Stimulated activated naive CD4-positive, alpha-beta T cell treated with Interleukin-2 at 50 U/mL for 16 hours (primary cell): ENCODE results near the gene ADGRD1.
"Not testable (repeated sequence)": the region's sequence is repeated elsewhere in the genome, so short reads cannot be mapped to it uniquely, and the experiment has no call there.

ENCODE experiments used
- DNase-seq: peaks from one replicate; lab custom pipeline; 2025; lab: John Stamatoyannopoulos, UW

The ADGRD1 gene

DNA sequence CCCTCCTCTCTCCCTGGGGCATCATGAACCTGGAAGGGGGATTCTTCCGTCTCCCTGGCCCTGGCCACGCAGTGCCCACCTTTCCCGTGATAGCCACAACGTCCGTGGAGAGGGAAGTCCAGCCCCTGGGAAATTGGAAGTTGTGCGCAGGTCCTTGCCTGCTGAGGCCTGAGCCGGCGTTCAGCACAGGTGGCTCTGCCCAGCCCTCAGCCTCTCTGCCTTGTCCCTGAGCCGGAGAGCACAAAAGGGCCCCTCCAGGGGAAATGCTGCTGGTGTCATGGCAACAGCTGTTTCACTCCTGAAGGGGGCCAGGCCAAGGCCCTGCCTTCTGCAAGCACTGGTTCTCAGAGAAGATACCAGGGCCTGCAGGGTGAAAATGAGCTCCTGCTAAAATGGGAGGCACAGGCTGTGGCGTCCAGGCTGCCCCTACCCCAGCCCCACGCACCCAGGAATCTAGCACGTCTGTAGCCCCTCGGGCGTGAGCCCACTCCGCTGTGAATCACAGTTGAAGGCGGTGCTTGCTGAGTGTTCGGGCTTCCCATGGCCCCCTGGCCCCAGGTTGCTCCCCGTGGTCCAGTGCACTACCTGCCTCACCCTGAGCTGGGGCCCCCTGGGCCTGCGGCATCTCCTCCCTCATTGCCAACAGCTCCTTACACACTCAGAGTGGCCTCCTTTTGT, 149.4 kb downstream of the ADGRD1 start:
- DNase-seq: no peak

DNA sequence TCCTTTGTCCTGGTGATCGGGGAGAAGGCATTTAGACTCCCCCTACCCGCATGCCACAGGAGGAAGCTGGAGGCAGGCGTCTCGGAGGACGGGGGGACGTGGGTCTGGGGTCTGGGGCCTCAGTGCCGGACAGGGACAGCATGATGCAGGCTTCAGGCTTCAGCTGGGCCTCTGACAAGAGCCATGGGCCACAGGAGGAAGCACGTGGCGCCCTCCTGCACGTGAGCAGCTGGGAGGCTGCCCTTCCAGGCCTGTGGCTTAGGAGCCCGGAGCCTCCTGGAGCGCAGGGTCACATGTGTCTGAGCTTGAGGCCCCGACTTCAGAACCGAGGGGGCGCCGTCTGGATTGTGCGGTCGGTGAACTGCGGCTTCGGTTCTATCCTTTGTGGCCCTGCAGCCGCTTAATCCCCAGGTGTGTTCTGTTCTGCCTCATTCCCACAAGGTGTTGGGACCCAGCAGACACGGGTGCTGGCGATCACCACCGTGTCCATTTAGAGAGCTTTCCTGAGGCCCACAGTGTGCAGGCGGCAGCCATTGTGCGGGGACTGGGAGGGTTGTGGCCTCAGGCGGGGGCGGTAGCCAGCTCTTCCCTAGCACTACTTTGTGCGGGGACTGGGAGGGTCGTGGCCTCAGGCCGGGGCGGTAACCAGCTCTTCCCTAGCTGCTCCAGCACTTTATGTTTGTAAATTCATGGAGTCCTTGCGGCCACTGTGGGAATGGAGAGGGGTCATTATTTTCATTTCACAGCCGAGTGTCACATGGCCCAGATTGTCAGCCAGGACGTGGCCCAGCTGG, 150.2 kb downstream of the ADGRD1 start:
- DNase-seq: no peak

DNA sequence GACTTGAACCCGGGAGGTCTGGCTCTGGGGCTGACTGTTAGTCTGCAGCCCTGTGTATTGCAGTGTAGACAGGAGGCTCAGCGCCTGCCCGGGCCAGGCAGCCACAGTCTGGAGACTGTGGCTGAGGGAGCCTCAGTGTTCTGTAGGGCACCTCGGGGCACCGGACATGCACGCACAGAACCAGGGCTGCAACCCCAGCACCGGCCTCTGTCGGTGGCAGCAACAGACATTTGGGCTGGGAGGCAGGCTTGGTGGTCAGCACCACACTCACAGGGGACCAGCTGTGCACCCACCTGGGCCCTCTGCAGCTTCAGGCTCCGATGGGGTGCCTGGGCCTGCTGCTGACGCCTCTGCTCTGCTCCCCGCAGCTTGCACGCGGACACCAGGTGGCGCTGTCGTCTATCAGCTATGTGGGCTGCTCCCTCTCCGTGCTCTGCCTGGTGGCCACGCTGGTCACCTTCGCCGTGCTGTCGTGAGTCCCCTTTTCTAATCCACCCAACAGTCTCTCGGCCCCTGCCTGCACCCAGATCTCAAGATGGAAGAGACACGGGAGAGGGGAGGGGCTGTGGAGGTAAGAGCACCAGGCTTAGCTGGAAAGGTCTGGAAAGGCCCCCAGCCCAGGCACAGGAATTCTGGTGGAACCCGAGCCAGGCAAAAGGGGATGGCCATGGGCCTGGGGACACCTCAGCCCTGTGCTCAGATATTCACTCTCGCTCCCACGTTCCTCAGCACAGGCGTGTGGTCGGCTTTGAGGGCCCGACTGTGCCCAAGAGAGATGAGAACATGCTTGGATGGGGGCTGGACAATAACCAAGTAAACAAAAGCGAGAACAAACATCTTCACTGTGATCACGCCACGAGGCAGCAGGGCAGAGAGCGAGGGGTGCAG, 151.0 kb downstream of the ADGRD1 start:
- DNase-seq: peak; percentile 77

DNA sequence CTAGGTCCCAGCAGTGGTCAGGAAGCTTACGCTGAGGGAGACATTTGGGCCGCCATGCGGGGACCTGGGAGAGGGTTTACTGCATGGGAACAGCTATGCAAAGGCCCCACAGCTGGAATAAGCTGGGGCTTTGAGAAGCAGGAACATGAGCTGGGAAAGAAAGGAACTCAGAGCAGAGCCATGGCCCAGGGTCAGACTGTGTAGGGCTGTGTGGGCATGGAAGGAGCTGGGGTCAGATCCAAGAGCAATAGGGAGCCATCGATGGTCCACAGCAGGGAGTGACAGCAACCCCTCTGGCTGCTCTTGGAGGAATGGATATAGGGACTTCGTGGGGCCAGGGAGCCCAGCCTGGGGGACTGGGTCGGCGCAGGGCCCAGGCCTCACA, 151.6 kb downstream of the ADGRD1 start:
- no peak for DNase-seq

DNA sequence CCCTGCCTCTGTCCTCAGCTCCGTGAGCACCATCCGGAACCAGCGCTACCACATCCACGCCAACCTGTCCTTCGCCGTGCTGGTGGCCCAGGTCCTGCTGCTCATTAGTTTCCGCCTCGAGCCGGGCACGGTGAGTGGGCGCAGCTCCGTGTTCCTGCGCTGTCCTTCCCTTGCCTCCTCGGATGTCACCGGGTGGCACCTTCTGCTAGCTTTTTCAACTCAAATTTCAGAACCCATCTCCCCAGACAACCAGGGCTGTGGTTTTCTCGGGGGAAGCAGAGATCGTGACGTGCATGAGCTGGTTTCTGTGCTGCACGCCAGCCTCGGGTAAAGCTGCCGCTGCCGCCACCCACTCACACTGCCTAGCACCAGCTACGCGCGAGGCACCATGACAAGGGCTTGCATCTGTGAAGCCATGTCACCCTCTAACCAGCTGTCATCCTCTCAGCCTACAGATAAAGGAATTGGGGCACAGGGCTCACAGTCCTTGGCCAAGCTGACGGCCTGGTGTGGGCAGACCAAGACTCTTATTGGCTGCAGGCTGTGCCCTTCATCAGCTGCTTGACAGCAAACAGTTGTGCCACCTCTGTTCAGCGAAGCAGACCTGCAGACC, 152.1 kb downstream of the ADGRD1 start:
- peak; percentile 65 for DNase-seq

DNA sequence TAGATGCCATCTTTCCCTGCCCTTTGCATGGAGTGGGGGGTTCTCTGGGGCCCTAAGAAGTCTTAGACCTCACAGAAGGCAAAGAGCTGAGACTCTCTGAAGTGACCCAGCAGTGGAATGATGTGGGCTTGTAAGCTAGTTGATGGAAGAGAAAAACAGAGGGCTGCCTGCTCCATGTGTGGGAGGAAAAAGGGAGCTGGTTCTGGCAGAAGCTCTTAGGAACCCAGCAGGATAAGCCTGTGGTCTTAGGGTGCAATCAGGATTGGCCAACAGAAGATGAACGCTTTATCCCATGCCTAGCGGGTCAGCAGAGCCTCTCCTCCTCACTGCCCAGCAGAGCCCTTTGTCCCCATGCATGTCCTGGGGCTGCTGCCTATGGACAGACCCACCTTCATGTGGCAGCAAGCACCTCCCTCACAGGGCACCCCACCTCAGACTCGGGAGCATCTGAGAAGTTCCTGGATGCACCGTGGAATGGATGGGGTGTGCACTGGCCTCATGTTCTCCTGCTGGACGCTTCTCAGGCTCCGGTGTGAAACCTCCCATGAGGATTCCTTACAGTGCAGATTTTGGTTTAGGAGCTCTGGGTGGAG, 152.7 kb downstream of the ADGRD1 start:
- DNase-seq: no peak

DNA sequence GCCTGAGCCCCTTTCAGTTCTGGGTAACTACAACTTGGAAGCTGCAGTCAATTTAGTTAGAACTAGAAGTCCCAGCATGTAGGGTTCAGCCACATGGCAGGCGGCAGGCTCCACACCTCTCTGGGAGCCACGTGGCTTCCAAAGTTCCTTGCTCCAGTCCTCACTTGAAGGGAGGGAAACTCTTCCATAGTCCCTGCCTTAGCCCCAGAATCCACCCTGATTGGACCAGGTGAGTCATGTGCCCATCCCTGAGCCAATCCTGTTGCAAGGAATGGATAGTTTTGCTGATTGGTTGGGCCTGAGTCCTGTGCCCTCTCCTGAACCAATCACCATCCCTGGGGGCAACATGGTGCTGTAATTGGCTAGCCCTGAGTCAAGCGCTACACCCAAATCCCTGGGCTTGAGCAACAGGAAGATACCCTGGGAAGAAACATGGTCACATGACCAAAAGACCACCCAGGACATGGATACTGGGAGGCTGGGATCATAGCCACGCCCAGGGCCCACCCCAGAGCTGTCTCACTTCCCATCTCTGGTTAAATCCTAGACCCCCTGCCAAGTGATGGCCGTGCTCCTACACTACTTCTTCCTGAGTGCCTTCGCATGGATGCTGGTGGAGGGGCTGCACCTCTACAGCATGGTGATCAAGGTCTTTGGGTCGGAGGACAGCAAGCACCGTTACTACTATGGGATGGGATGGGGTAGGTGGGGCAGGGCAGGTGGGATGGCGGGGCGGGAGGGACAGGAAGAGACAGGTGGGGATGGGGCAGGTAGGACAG, 154.7 kb downstream of the ADGRD1 start:
- no peak for DNase-seq

DNA sequence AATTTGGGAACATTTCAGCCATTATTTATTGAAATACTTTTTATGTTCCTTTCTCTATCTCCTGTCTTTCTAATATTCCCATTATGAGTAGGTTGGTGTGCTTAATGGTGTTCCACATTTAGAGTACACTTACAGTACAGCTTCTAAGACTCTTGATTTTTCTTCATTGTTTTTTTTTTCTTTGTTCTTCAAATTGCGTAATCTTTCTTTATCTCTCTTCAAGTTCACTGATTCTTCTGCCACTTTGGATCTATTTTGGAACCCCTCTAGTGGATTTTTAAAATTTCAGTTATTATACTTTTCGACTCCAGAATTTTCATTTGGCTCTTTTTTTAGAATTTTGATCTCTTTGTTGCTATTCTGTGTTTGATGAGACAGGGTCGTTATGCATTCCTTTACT, 157.7 kb downstream of the ADGRD1 start:
- DNase-seq: no peak

DNA sequence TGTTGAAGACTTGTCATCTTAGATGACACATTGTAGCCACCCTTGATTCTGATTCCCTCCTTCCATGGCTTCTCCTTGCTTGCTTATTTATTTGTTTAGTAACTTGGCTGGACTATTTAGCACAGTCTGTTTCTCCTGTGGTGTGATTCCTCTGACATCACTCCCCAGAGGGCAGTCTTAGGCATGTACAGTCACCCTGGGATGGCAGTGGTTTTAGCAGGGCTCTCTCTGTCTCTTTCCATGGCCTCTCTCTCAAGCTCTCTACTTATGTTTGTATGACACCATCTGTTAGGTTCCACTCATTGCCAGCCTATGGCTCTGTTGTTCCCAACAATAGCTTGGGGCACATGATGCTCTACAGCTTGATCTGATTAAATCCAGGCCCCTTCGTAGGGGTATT, 158.3 kb downstream of the ADGRD1 start:
- no peak for DNase-seq

DNA sequence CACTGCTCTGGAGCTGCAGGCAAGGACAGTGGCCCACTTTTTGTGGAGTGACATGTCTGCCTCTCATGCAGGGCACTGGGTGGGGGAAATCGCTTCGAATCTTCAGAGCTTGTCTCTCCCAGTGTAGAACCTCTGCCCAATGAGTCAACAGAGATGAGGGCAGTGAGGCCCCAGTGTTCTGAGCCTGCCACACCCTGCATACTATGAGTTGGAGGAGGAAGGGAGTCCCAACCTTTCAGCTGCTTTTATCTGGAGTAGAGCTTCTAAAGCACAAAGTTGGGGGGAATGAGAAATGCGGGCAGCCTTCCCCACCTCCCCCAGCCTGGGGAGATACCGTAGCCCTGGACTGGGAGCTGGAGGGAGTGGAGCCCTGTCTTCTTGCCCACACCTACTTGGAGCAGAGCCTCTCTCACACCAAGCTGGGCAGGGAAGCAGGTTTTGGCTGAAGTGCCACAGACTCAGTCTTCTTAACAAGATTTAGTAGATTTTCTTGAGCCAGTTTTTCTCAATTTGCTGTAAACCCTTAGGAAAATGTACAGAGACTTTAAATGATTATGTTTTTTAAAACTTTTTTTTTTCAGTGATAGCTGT, 159.1 kb downstream of the ADGRD1 start:
- DNase-seq: no peak

DNA sequence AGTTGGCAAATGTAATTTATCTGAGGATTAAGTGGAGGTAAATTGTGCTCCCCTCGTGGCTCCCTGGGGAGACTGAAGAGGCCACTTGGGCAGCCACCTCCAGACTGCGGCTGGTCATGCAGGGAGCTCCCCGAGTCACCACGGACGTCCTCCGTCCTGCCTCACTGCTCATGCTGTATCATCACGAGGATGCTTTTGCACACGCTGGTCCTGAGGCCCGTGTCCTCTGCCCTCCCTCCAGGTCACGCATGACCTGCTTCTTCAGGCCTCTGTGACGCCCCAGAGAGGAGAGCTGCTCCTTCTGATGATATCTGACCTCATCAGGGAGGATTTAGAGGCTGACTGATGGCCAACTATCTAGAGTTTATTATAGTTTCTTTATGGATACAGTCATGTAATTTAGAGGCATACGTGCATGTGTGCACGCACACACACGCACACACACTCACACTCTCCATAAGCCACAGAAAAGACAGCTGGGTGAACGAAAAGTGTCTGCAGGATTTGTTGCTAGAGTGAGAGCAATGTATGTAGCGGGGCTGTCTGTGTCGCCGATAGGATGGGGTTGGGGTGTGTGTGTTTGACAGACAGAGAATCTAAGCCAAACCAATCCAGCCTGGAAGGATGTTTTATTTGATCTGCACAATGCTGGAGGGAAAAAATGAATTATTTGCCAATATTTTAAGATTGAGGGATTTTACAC, 160.0 kb downstream of the ADGRD1 start:
- no peak for DNase-seq

DNA sequence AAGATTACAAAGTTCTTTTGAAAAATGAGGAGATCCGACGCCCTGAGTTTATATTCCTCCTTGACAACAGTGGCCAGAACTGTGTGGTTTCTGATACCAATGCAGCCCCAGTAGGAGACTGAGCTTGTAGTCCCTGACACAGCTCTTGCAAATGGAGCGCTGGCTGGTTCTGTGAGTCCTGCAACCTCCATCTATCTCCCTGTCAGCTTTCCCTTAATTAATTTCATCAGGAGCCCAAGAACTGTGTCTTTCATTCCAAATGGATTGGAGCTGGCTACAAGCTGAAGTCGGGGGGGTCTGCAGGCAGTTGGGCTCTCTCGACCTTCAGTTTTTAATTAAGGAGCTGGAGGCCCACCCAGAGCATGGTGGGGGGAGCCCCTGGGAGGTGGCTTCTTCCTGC, 160.6 kb downstream of the ADGRD1 start:
- DNase-seq: no peak

DNA sequence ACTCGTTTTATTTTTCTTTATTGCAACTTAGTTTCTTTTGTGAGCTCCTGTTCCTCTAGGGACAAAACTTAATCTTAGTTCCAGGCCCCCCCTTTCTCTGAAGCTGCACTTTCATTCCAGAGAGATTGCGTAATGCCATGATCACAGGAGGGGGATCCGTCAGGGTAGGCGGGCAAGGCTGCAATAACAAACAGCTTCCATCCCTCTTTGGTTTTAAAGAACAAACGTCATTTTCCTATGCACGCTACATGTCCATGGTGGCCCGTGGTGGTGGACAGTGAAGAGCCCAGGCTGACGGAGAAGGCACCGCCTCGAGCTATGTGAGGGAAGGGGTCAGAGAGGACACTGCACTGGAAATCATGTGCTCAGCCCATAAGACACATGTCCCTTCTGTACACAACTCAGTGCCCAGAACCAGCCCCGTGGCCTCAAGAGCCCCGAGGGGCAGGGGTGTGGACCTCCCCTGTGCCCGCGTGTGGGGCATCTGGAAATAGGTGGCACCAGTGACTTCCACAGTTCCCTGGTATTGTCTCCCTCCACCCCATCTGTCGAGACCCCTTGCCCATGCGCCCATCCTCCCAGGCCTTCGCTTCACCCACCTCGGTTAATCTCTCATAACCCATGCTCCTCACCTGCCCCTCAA, 161.4 kb downstream of the ADGRD1 start:
- no peak for DNase-seq

DNA sequence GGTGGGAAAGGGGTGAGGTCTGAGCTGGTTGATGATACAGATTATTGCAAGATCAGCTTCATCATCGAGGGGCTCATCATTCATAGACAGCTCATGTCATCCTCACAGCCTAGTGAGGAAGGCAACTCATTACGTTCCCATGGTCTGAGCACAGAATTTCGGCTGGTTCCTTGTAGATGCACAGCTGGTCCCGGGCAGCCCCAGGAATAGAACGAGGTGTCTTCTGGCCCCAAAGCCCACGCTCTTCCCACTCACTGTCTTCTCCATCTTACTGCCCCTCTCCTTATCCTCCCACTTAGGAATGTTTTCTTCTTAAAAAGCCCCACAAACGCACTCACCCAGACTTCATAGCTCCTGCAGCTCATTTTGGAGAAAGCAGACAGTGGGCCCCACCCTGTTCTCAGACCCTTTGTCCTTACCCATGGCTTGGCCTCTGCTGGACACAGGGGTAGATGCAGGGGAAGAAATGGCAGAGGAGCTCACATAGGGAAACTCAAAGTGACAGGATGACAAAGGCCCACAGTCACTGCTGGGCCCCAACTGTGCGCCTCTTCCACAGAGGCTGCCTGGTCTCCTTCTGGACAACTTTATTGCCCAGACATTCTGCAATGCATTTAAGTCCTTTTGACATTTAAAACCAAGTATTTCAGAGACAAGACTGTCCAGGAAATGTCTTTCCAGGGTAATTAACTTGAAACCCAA, 162.2 kb downstream of the ADGRD1 start:
- no peak for DNase-seq

DNA sequence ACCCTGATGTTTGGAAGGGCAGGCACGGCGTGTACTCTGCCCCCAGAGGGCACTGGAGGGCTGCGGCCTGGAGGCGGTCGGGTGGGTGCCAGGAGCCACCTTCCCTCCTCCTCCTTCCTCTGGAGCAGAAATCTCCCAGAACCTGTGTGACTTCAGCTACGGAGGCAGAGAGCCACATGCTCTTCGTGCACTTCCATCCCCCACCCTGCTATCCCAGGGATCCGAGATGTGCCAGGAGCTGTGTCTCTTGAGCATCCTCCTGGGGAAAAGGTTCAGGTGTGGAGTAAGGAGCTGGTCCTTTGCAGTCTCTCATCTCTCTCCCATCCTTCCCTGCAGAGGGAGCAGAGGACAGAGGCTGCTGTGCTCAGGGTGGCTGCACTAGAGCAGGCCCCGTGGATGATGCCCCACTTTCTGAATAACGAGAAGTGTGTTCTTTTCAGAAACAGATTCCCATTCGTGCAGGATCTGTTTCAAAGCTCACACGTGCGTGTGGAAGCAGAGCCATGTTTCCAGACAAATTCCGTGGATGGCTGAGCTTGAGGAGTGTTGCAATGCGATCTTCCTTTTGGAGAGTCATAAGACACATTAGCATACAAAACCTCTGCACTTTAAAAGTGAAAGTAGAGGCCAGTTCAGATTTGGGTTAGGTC, 162.9 kb downstream of the ADGRD1 start:
- no peak for DNase-seq

DNA sequence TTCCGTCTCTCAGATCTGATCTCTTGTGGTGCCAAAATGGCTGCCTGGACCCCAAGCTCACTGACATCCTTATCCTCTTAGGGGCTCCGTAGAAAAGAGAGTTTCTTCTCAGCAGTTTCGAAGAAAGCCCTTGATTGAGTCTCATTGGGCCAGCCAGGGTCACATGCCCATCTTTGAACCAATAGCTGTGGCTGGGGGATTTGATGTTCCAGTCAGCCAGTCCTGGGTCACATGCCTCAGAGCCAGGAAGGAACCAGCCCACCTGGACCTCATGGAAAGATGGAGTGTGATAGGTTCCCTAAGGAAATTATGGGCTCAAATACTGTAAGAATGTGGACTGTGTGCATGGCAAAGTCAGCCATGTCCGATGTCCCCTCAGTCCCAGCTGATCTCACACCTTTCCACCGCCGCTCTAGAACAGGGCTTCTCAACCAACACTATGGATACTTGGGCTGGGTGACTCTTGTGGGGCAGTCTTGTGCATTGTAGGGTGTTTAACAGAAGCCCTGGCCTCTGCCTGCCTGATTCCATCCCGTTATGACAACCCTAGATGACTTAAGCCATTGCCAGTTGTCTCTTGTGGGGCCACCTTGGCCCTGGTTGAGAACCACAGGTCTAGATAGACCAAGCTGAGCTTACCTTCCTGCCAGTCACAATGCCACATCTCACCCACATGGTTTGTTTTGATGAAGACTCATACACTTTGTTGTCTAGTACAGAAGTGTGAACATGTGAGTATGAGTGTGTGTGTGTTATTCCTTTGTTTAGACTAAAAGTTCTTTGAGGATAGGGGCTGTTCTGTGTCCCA, 163.9 kb downstream of the ADGRD1 start:
- DNase-seq: no peak

DNA sequence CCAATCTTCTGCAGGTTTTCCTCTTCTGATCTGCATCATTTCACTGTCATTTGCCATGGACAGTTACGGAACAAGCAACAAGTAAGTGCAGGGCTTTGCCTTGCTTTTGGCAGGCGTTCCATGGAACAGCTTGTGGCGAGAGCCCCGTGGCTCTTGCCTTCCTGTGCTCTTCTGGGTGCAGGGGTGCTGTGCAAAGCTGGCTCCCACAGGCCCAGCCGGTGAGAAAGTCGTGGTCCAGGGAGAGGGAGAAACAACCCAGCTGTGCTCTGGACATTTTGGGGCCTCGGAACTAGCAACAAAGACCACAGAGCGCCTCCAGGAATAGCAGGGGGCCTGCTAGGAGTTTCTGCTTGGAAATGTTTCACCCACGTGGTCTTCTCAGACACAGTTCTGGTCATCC, 164.7 kb downstream of the ADGRD1 start:
- no peak for DNase-seq

DNA sequence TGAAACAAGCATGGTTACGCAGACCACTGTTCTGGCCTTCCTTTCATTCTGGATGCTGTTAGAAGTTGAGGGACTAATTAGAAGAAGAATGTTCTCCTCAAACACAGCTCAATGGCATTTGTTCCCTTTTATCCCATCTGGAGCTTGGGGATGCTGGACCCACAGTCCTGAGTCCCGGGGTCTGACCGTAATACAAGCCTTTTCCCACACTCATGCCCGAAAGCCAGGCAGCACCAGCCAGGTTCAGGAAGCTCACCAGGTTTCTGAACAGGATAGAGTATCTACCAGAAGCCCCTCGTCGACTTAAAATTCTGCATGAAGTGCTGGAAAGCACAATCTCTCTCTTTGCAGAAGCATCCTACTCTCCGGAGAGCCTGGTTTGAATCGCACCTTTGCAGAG, 165.6 kb downstream of the ADGRD1 start:
- DNase-seq: not testable (repeated sequence)
